ENCODE measurements around the gene OPA1.

The OPA1 gene

DNA sequence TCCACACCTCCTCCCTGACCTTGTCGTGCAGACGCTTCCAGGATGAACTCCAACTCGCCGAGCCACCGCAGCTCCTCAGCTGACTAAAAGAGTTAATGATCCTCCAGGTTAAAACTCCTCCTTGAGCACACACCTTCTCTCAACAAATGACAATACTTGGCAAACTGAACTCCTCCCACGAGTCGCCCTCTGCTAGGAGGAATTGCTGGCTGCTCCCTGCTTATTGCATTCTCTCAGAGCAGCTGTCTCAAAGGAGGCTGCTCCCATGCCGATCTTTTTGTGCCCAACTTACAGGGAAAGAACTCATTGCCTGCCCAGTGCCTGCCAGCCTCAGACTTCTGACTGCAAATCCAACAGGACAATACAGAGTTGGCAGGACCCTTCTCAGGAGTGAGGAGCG lies 38.2 kb upstream of the OPA1 start, which contains the start of gene ATP13A4:
Gene ATP13A4 (minus strand): TSS at position 85 of the 400 bp plus-strand sequence. CDS start 96 bp downstream, outside the sequence.
- no peak for TF ChIP-seq ZFX (IDR thresholded peaks at IDR 0.05; ENCODE audit: borderline replicate concordance)
- TF ChIP-seq, protein P1, sequence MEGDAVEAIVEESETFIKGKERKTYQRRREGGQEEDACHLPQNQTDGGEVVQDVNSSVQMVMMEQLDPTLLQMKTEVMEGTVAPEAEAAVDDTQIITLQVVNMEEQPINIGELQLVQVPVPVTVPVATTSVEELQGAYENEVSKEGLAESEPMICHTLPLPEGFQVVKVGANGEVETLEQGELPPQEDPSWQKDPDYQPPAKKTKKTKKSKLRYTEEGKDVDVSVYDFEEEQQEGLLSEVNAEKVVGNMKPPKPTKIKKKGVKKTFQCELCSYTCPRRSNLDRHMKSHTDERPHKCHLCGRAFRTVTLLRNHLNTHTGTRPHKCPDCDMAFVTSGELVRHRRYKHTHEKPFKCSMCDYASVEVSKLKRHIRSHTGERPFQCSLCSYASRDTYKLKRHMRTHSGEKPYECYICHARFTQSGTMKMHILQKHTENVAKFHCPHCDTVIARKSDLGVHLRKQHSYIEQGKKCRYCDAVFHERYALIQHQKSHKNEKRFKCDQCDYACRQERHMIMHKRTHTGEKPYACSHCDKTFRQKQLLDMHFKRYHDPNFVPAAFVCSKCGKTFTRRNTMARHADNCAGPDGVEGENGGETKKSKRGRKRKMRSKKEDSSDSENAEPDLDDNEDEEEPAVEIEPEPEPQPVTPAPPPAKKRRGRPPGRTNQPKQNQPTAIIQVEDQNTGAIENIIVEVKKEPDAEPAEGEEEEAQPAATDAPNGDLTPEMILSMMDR (IDR thresholded peaks at IDR 0.05), result no peak
- H3K27ac ChIP-seq, result peak within 1 kb of the TSS; percentile 47

DNA sequence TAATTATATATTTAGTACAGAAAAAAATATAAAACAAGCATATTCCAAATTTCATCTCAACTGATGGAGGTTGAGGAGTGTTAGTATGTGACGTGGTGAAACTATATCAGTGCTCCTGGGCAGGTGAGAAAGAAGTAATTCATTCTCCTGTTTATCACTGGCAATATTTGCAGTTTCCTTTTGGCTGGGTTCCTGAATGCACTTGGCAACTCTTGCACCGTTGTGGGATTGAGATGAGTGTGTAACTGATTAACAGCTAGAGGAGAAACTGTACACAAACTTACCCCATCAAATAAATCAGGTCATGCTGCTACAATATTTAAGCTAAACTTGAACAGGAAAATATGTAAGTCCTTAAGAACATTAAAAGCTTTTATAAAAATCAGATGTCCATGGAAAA lies 36.2 kb upstream of the OPA1 start:
- TF ChIP-seq, protein P1 (IDR thresholded peaks at IDR 0.05), result no peak
- TF ChIP-seq ZFX (IDR thresholded peaks at IDR 0.05; ENCODE audit: borderline replicate concordance), result no peak
- H3K27ac ChIP-seq, result no peak overlapping the region

DNA sequence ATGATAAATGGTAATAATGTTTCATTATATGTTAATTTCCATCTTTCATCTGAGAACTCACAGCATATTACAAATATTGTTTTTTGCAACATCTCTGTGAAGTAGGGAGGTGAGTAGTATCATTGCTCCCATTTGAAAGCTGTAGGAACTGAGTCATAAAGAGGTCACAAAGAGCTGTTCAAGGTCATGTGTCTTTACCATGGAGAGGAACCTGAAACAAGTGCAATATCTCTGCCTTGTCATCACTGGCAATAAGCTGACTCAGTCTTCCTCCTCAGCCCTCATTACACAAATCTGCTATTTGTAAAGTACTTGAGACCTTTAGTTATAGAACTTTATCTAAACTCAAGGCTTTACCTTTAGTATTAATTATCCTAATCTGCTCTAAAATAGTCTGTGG lies 33.9 kb upstream of the OPA1 start:
- no peak overlapping the region for H3K27ac ChIP-seq
- no peak for TF ChIP-seq ZFX (IDR thresholded peaks at IDR 0.05; ENCODE audit: borderline replicate concordance)
- TF ChIP-seq, protein P1 (IDR thresholded peaks at IDR 0.05), result no peak

DNA sequence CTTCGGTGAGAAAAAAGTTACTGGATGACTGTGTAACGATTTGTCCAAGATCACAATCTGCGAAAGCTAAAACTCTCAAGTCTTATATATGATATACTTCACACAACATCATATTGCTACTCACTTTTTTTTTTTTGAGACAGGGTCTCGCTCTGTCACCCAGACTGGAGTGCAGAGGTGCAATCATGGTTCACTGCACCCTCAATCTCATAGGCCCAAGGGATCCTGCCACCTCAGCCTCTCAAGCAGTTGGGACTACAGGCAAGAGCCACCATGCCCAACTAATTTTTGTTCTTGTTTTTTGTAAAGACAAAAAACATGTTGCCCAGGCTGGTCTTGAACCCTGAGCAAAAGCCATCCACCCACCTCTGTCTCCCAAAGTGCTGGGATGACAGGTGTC lies 32.9 kb upstream of the OPA1 start:
- TF ChIP-seq, protein P1 (IDR thresholded peaks at IDR 0.05), result no peak
- no peak for TF ChIP-seq ZFX (IDR thresholded peaks at IDR 0.05; ENCODE audit: borderline replicate concordance)
- H3K27ac ChIP-seq, result no peak overlapping the region

DNA sequence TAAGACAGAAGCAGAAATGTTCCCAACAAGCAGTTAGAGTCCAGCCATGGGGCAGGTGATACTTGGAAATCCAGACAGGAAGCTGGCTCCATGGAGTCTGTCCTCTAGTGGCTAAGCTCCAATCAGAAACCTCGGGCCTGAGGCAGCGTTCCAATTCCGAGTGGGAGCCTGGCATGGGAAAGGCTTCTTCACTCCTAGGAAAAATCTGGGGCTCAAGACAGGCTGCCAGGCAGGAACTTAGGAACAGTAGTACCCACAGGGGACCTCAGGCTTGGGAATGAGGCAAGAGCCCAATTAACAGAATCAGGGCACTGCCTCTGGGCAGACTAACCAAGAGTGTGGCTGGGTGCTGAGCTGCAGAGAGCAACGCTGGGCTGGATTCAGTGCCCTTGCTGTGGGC lies 32.1 kb upstream of the OPA1 start:
- H3K27ac ChIP-seq, result no peak overlapping the region
- TF ChIP-seq ZFX (IDR thresholded peaks at IDR 0.05; ENCODE audit: borderline replicate concordance), result no peak
- TF ChIP-seq, protein P1 (IDR thresholded peaks at IDR 0.05), result no peak

DNA sequence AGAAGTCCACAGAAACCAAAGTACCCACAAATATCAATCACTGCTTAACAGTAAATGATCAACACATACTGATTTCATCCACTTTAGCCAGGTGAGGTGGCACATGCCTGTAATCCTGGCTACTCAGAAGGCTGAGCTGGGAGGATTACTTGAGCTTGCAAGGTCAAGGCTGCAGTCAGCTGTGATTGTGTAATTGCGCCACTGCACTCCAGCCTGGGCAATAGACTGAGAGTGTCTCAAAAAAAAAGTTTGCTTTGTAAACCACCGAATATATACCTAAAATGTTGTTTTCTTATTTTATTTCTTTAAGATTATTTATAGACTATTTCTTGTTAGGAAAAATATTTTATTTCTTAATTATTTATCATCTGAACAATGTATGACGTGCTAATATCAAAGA lies 29.6 kb upstream of the OPA1 start:
- TF ChIP-seq, protein P1 (IDR thresholded peaks at IDR 0.05), result no peak
- no peak for TF ChIP-seq ZFX (IDR thresholded peaks at IDR 0.05; ENCODE audit: borderline replicate concordance)
- H3K27ac ChIP-seq, result no peak overlapping the region

DNA sequence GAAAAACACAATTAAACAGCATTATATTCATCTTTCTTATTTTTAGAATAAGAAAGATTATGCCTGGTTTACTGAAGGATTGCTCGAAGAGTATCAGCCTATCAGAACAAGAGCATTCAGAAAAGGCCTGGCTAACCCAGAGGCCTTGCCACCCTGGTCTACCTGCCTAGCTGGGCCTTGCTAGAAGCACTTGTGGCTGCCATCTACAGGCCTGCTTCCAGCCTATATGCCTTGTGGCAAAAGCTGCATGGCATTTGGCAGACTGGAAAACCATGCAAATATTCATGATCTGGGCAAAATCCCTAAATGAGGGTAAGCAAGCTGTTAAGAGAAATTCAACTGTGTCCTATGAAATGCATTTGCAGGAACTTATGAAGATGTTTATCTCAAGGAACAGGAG lies 29.0 kb upstream of the OPA1 start:
- TF ChIP-seq, protein P1 (IDR thresholded peaks at IDR 0.05), result peak; percentile 38
- TF ChIP-seq ZFX (IDR thresholded peaks at IDR 0.05; ENCODE audit: borderline replicate concordance), result no peak
- H3K27ac ChIP-seq, result no peak overlapping the region

Data from 22Rv1 (cell line).